Memory B cell (primary cell): ENCODE data around the gene AGPAT1.
"Not testable (repeated sequence)": the region's sequence is repeated elsewhere in the genome, so short reads cannot be mapped to it uniquely, and the experiment has no call there.

Experiments
- ATAC-seq: fragments of 150-1000 bp; cut with Tn5 transposase; 2 replicates; pipeline ENCODE4 v1.10.0; 2021; ENCODE audit warnings: low read depth, mild to moderate bottlenecking, moderate library complexity
- DNase-seq, 2 donors: peaks; one replicate each; pipeline ENCODE4 v3.0.0; 2022; ENCODE audit warnings: low spot score in 2 of 2
- H3K27ac Mint-ChIP-seq: one replicate; pipeline ENCODE4 v1.8.0; 2022; ENCODE audit warnings: mild to moderate bottlenecking, moderate library complexity, mixed read lengths
- H3K27me3 Mint-ChIP-seq: one replicate; pipeline ENCODE4 v1.8.0; 2022; ENCODE audit warnings: mixed read lengths
- H3K36me3 Mint-ChIP-seq: one replicate; pipeline ENCODE4 v1.8.0; 2022; ENCODE audit warnings: mild to moderate bottlenecking, mixed read lengths
- H3K4me1 Mint-ChIP-seq: one replicate; pipeline ENCODE4 v1.8.0; 2022; ENCODE audit warnings: mixed read lengths
- H3K4me3 Mint-ChIP-seq: one replicate; pipeline ENCODE4 v1.8.0; 2022; ENCODE audit warnings: mild to moderate bottlenecking, moderate library complexity, mixed read lengths
- H3K9me3 Mint-ChIP-seq: one replicate; pipeline ENCODE4 v1.8.0; 2022; ENCODE audit warnings: mixed read lengths

AGPAT1 gene

GRCh38 chr6:32185681-32186131 is 9.8 kb upstream of the AGPAT1 start:
- not testable (repeated sequence) for H3K9me3 Mint-ChIP-seq, H3K27me3 Mint-ChIP-seq, DNase-seq
- peak overlapping the region; percentile 99 for H3K27ac Mint-ChIP-seq
- H3K4me3 Mint-ChIP-seq: peak overlapping the region; percentile 55
- ATAC-seq: peak; percentile 53
- peaks cover 30% of the 10 kb centered on the region for H3K36me3 Mint-ChIP-seq
- peaks cover 35% of the 10 kb centered on the region for H3K4me1 Mint-ChIP-seq

GRCh38 chr6:32184084-32184640 is 8.3 kb upstream of the AGPAT1 start, which contains the start of gene AGER:
Gene AGER (minus strand): TSS chr6:32184253. CDS start chr6:32184222, 31 bp downstream.
- DNase-seq: no peak
- ATAC-seq: no peak
- Mint-ChIP-seq H3K36me3 (peaks cover 32% of the 10 kb centered on the region), H3K27ac (peak within 1 kb of the TSS; percentile 31), H3K9me3 (no peaks in the 10 kb centered on the region), H3K27me3 (no peaks in the 10 kb centered on the region), H3K4me3 (no peak within 1 kb of the TSS), H3K4me1 (peaks cover 39% of the 10 kb centered on the region)

- Mint-ChIP-seq H3K27ac (peak overlapping the region; percentile 31), H3K4me1 (peaks cover 39% of the 10 kb centered on the region), H3K36me3 (peaks cover 32% of the 10 kb centered on the region), H3K27me3 (no peaks in the 10 kb centered on the region), H3K4me3 (no peak overlapping the region), H3K9me3 (no peaks in the 10 kb centered on the region)
- no peak for DNase-seq
- no peak for ATAC-seq
These were observed 7.7 kb upstream of the AGPAT1 start for GRCh38 chr6:32183483-32184083.

DNA sequence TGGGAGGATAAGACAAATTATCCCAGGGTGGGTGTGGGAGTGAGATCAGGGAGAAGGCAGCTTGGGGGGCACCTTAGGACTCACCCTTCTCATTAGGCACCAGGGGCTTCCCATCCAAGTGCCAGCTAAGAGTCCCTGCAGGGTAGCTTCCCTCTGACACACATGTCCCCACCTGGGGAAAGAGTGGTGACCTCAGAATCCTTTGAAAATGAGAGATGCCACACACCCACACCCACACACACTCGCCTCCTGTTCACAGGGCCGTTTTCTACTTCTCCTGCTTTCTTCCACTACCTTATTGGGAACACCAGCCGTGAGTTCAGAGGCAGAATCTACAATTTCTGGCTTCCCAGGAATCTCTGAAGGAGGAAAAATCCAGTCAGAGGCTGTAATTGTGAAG is 7.1 kb upstream of the AGPAT1 start:
- no peaks in the 10 kb centered on the region for H3K27me3 Mint-ChIP-seq
- no peak overlapping the region for H3K4me3 Mint-ChIP-seq
- H3K9me3 Mint-ChIP-seq: no peaks in the 10 kb centered on the region
- peaks cover 40% of the 10 kb centered on the region for H3K4me1 Mint-ChIP-seq
- DNase-seq (no peak), ATAC-seq (no peak)
- peaks cover 31% of the 10 kb centered on the region for H3K36me3 Mint-ChIP-seq
- H3K27ac Mint-ChIP-seq: peak overlapping the region; percentile 31

GRCh38 chr6:32182555-32182981 is 6.7 kb upstream of the AGPAT1 start:
- DNase-seq (no peak), ATAC-seq (no peak)
- Mint-ChIP-seq H3K4me1 (peaks cover 40% of the 10 kb centered on the region), H3K27me3 (no peaks in the 10 kb centered on the region), H3K36me3 (peaks cover 29% of the 10 kb centered on the region), H3K9me3 (no peaks in the 10 kb centered on the region), H3K27ac (no peak overlapping the region), H3K4me3 (no peak overlapping the region)

GRCh38 chr6:32181915-32182529 is 6.1 kb upstream of the AGPAT1 start:
- DNase-seq: no peak
- H3K9me3 Mint-ChIP-seq: no peaks in the 10 kb centered on the region
- H3K4me1 Mint-ChIP-seq: peaks cover 39% of the 10 kb centered on the region
- H3K27me3 Mint-ChIP-seq: no peaks in the 10 kb centered on the region
- H3K27ac Mint-ChIP-seq: no peak overlapping the region
- no peak overlapping the region for H3K4me3 Mint-ChIP-seq
- ATAC-seq: no peak
- peaks cover 25% of the 10 kb centered on the region for H3K36me3 Mint-ChIP-seq

GRCh38 chr6:32181148-32181702 is 5.3 kb upstream of the AGPAT1 start:
- peaks cover 19% of the 10 kb centered on the region for H3K36me3 Mint-ChIP-seq
- no peak overlapping the region for H3K4me3 Mint-ChIP-seq
- peak overlapping the region; percentile 3 for H3K27ac Mint-ChIP-seq
- H3K9me3 Mint-ChIP-seq: peaks cover 1% of the 10 kb centered on the region
- H3K27me3 Mint-ChIP-seq: no peaks in the 10 kb centered on the region
- H3K4me1 Mint-ChIP-seq: peaks cover 41% of the 10 kb centered on the region
- DNase-seq (no peak), ATAC-seq (no peak)

DNA sequence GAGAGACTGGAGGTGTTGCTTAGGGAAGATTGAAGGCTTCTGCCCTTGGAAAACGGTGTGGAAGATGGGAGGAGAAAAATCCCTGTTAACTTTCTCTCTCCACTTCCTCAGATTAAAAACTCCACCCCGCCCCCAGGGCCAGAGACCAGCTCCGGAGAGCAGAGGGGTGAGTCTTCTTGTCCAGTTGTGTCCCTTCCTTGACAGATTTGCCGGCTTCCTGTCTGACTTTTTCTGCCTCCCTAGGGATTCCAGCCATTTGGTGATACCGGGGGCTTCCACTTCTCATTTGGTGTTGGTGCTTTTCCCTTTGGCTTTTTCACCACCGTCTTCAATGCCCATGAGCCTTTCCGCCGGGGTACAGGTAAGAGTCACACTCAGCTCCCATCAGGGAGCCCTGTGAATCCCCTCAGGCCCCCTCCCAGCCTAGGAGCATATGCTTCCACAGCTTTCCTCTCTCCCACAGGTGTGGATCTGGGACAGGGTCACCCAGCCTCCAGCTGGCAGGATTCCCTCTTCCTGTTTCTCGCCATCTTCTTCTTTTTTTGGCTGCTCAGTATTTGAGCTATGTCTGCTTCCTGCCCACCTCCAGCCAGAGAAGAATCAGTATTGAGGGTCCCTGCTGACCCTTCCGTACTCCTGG is 4.0 kb upstream of the AGPAT1 start:
- Mint-ChIP-seq H3K4me1 (peaks cover 45% of the 10 kb centered on the region), H3K4me3 (peak overlapping the region; percentile 43), H3K36me3 (peaks cover 14% of the 10 kb centered on the region), H3K27ac (no peak overlapping the region), H3K9me3 (peaks cover 1% of the 10 kb centered on the region), H3K27me3 (no peaks in the 10 kb centered on the region)
- DNase-seq: no peak
- no peak for ATAC-seq

DNA sequence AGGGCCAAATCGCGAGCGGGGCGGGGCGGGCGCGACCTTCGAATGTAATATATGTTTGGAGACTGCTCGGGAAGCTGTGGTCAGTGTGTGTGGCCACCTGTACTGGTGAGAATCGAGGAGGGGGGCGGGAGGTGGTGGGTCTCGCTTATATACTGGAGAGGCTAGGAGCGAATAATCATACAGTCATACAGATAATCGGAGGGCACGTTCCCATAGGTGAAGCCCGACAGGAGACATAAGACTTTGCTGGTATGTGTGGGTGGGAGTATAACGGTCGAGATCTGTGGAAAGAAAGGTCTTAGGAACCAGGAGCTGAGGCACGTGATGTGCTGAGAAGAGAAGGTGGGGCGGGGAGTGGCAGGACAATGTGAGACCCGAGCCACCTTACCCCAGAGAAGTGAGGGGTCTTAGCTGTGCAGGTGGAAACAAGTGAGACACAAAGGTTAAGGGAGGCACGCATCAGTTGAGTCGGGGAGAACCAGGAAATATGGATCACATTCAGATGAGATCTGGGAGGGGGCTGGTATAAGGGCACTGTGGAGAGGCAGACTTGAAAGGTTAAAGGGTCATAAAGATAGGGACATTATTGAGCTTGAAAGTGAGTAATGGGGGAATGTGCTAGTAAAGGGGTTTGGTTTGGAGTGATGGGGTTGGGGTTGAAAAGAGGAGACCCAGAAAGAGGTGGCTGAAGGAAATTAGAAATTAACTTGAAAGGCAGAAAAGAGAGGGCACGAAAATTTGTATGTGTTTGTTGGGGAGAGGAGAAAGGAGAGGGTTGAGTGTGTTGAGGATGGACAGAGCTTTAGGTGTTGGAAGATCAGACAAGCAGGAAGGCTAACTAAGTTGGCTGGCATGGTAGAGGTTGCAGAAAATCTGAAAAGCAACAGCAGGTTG is 2.9 kb upstream of the AGPAT1 start:
- ATAC-seq (no peak), DNase-seq (no peak)
- H3K4me3 Mint-ChIP-seq: peak overlapping the region; percentile 89
- peaks cover 16% of the 10 kb centered on the region for H3K36me3 Mint-ChIP-seq
- H3K4me1 Mint-ChIP-seq: peaks cover 52% of the 10 kb centered on the region
- H3K27ac Mint-ChIP-seq: peak overlapping the region; percentile 93
- no peaks in the 10 kb centered on the region for H3K27me3 Mint-ChIP-seq
- H3K9me3 Mint-ChIP-seq: peaks cover 1% of the 10 kb centered on the region

GRCh38 chr6:32177788-32178546 is 2.1 kb upstream of the AGPAT1 start, which contains the start of gene RNF5:
Gene RNF5 (plus strand): TSS chr6:32178405. CDS start chr6:32178512, 107 bp downstream.
- Mint-ChIP-seq H3K27me3 (no peaks in the 10 kb centered on the region), H3K36me3 (peaks cover 16% of the 10 kb centered on the region), H3K4me1 (peaks cover 57% of the 10 kb centered on the region), H3K9me3 (peaks cover 1% of the 10 kb centered on the region), H3K27ac (peak within 1 kb of the TSS; percentile 93), H3K4me3 (peak within 1 kb of the TSS; percentile 89)
- ATAC-seq: peak; percentile 80
- DNase-seq: peak; percentile 71 to 92

DNA sequence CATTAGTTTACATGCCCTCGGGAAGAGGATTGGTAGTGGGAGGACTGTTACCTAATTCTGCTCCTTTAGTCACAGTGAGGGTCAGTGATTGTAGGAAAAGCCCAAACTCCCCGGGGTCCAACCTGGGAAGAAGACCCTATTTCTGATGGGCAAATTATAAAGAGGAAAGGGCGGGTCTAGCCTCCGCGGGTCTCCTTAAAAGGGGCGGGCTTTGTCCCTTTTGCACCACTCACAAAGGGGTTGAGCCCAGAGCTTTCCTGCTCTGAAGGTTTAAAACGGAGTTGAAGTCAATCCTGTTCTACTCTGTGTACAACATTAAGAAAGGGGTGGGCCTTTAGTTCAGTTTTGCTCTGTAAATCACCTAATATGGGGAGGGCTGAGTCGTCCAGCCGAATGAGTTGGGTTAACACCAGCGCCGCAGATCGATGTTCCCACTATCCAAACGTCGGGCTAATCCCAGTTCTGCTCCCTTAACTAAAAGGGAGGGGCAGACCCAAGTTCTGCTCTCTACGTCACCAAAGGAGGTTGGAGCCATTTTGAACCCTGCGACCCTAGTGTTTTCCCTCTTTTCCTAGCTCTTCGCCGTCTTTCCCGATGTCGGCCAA is 1.4 kb upstream of the AGPAT1 start:
- Mint-ChIP-seq H3K4me3 (peak overlapping the region; percentile 89), H3K4me1 (peaks cover 62% of the 10 kb centered on the region), H3K9me3 (peaks cover 1% of the 10 kb centered on the region), H3K27ac (peak overlapping the region; percentile 93), H3K27me3 (no peaks in the 10 kb centered on the region), H3K36me3 (peaks cover 16% of the 10 kb centered on the region)
- DNase-seq (peak in 1 of 2 donors; percentile 27), ATAC-seq (no peak)

DNA sequence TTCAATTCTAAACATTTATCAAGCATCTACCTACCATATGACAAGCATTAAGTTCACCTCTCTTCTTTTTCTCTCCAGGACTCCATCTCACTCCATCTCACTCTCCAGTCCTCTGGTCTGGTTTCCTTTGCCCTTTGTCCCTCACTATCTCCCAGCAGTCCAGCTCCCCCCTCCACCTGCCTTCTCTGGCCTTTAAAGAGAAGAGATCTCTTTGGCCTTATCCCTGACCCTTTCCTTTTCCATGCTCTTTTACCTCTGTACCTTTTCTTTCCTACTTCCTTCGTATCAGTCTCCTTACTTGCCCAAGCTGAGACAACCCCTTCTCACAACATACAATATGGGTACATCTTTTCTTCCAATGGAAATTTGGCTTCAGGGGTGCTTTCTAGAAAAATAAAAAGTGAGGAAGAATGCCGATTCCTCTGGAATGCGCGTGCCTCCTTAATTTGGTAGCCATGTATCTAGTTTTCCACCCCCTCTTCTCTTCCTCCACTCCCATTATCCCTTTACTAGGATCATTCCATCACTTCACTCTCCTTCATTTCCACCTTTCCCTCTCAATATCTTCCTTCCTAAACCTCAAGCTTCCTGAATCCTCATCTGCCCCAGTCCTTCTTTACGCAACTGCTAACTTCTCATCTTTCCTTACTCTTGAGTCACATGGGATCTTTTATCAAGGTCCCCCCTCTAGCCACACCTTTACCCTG is 745 bp upstream of the AGPAT1 start:
- Mint-ChIP-seq H3K36me3 (peaks cover 16% of the 10 kb centered on the region), H3K27ac (peak overlapping the region; percentile 93), H3K4me3 (peak overlapping the region; percentile 89), H3K4me1 (peaks cover 62% of the 10 kb centered on the region), H3K9me3 (peaks cover 1% of the 10 kb centered on the region), H3K27me3 (no peaks in the 10 kb centered on the region)
- no peak for DNase-seq
- ATAC-seq: no peak
